ENCODE data around the gene LRRC27.

The LRRC27 gene

GRCh38 chr10:132357286-132358058 is 25.5 kb downstream of the LRRC27 start:
- DNase-seq (ENCODE audit: insufficient read length, low spot score) (no peak), FAIRE-seq (no peak)
- TF ChIP-seq POLR2A (IDR thresholded peaks at IDR 0.05; ENCODE audit: low read depth, low read length): no peak

- no peak for TF ChIP-seq POLR2A (IDR thresholded peaks at IDR 0.05; ENCODE audit: low read depth, low read length)
- DNase-seq (ENCODE audit: insufficient read length, low spot score): no peak
- no peak for FAIRE-seq
Observed at GRCh38 chr10:132359305-132360040, 27.5 kb downstream of the LRRC27 start.

GRCh38 chr10:132360766-132361447 is 28.9 kb downstream of the LRRC27 start:
- no peak for TF ChIP-seq POLR2A (IDR thresholded peaks at IDR 0.05; ENCODE audit: low read depth, low read length)
- DNase-seq (ENCODE audit: insufficient read length, low spot score) (peak; percentile 39), FAIRE-seq (no peak)

- FAIRE-seq: no peak
- TF ChIP-seq POLR2A (IDR thresholded peaks at IDR 0.05; ENCODE audit: low read depth, low read length): no peak
- no peak for DNase-seq (ENCODE audit: insufficient read length, low spot score)
Observed at GRCh38 chr10:132361581-132362101, 29.6 kb downstream of the LRRC27 start.

GRCh38 chr10:132362151-132362611 is 30.2 kb downstream of the LRRC27 start:
- DNase-seq (ENCODE audit: insufficient read length, low spot score) (no peak), FAIRE-seq (no peak)
- no peak for TF ChIP-seq POLR2A (IDR thresholded peaks at IDR 0.05; ENCODE audit: low read depth, low read length)

GRCh38 chr10:132363376-132363775 is 31.4 kb downstream of the LRRC27 start:
- DNase-seq (ENCODE audit: insufficient read length, low spot score) (no peak), FAIRE-seq (no peak)
- no peak for TF ChIP-seq POLR2A (IDR thresholded peaks at IDR 0.05; ENCODE audit: low read depth, low read length)

- FAIRE-seq (no peak), DNase-seq (ENCODE audit: insufficient read length, low spot score) (no peak)
- TF ChIP-seq POLR2A (IDR thresholded peaks at IDR 0.05; ENCODE audit: low read depth, low read length): no peak
Observed at GRCh38 chr10:132363921-132364593, 32.1 kb downstream of the LRRC27 start.

- TF ChIP-seq POLR2A (IDR thresholded peaks at IDR 0.05; ENCODE audit: low read depth, low read length): no peak
- no peak for FAIRE-seq
- no peak for DNase-seq (ENCODE audit: insufficient read length, low spot score)
Observed at GRCh38 chr10:132364594-132364970, 32.6 kb downstream of the LRRC27 start.

GRCh38 chr10:132365102-132365501 is 33.1 kb downstream of the LRRC27 start:
- FAIRE-seq (no peak), DNase-seq (ENCODE audit: insufficient read length, low spot score) (no peak)
- TF ChIP-seq POLR2A (IDR thresholded peaks at IDR 0.05; ENCODE audit: low read depth, low read length): no peak

GRCh38 chr10:132366006-132366405 is 34.0 kb downstream of the LRRC27 start:
- DNase-seq (ENCODE audit: insufficient read length, low spot score): no peak
- TF ChIP-seq POLR2A (IDR thresholded peaks at IDR 0.05; ENCODE audit: low read depth, low read length): no peak
- FAIRE-seq: no peak

GRCh38 chr10:132366499-132366898 is 34.5 kb downstream of the LRRC27 start:
- FAIRE-seq (no peak), DNase-seq (ENCODE audit: insufficient read length, low spot score) (no peak)
- TF ChIP-seq POLR2A (IDR thresholded peaks at IDR 0.05; ENCODE audit: low read depth, low read length): no peak

- TF ChIP-seq POLR2A (IDR thresholded peaks at IDR 0.05; ENCODE audit: low read depth, low read length): no peak
- FAIRE-seq: no peak
- no peak for DNase-seq (ENCODE audit: insufficient read length, low spot score)
Observed at GRCh38 chr10:132368391-132368790, 36.4 kb downstream of the LRRC27 start.

- TF ChIP-seq POLR2A (IDR thresholded peaks at IDR 0.05; ENCODE audit: low read depth, low read length): no peak
- FAIRE-seq: no peak
- DNase-seq (ENCODE audit: insufficient read length, low spot score): no peak
Observed at GRCh38 chr10:132368881-132369635, 37.1 kb downstream of the LRRC27 start.
